Measurements from ENCODE around the gene SLC25A5. TPM values are rescaled to one million over a fixed set of nuclear protein-coding genes. Genes with fewer than 3 reads are reported as not detected.

Gene SLC25A5
- total RNA-seq (100 to 1,000 TPM; 116 to 126 TPM), polyA plus RNA-seq (ENCODE audit: insufficient read length in 2 of 2) (100 to 1,000 TPM; 274 to 275 TPM)
- long read RNA-seq, donor 1, transcript SLC25A5-201 (4 exons, 1,274 nt) = major isoform, 166 of 372 reads
- long read RNA-seq, donor 1, transcript SLC25A5-203 (2 exons, 433 nt) = minor isoform, 103 of 372 reads
- long read RNA-seq, donor 1, partial matches to known transcripts = 99 of 372 reads
- long read RNA-seq, donor 1, other reads (novel, unspliced or antisense) = 0 of 372 reads
- long read RNA-seq, donor 2, transcript SLC25A5-203 (2 exons, 433 nt) = minor isoform, 25 of 134 reads
- long read RNA-seq, donor 2, transcript SLC25A5-201 (4 exons, 1,274 nt) = major isoform, 62 of 134 reads
- long read RNA-seq, donor 2, partial matches to known transcripts = 45 of 134 reads
- long read RNA-seq, donor 2, other reads (novel, unspliced or antisense) = 0 of 134 reads
- long read RNA-seq, donor 3, transcript SLC25A5-201 (4 exons, 1,274 nt) = major isoform, 90 of 181 reads
- long read RNA-seq, donor 3, transcript SLC25A5-203 (2 exons, 433 nt) = minor isoform, 32 of 181 reads
- long read RNA-seq, donor 3, partial matches to known transcripts = 58 of 181 reads
- long read RNA-seq, donor 3, other reads (novel, unspliced or antisense) = 0 of 181 reads
- long read RNA-seq, donor 4, transcript SLC25A5-203 (2 exons, 433 nt) = minor isoform, 85 of 353 reads
- long read RNA-seq, donor 4, transcript SLC25A5-201 (4 exons, 1,274 nt) = major isoform, 137 of 353 reads
- long read RNA-seq, donor 4, partial matches to known transcripts = 124 of 353 reads
- long read RNA-seq, donor 4, other reads (novel, unspliced or antisense) = 7 of 353 reads

DNA sequence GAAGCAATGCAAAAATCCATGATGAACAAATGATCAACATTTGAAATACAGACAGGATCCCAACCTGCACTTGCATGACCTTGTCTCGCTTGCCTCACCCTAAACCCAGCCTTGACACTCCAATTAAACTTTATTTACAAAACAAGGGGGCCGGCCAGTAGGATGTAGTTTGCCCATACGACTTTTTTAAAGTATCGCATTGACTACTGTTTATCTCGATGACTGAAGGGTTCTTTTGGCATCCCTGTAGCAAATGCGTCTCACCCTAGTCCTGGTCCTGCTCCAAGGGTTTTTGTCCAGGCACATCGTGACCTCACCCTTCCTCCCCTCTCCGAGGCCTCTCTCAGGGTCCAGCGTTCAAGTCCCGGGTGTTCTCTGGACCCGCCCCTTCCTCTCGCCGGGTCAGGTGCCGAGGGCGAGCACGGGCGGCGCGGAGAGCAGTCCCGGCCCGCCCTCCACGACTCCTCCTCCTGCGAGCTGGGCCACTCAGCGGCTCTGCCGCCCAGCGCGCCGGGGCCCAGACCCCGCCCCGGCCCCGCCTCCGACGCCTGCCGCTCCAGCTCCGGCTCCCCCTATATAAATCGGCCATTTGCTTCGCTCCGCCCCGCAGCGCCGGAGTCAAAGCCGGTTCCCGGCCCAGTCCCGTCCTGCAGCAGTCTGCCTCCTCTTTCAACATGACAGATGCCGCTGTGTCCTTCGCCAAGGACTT lies at the start of gene SLC25A5:
TSS of gene SLC25A5 (plus strand) at position 603 of the 709 bp plus-strand sequence. CDS start at position 675, 72 bp downstream.
- 34% methylated on average over 46 of the region's 46 CpGs for WGBS (ENCODE audit: insufficient coverage)
- Histone ChIP-seq H3K27me3 (ENCODE audit: control insufficient read depth, insufficient read depth, low read length) (no peaks in the 10 kb centered on the region), H3K27ac (ENCODE audit: low read depth, low read length) (peak within 1 kb of the TSS; percentile 88), H3K36me3 (ENCODE audit: control insufficient read depth, insufficient read depth, low read length) (peaks cover 2% of the 10 kb centered on the region), H3K4me1 (ENCODE audit: control insufficient read depth, insufficient read depth, low read length) (no peaks in the 10 kb centered on the region), H3K4me3 (ENCODE audit: low read depth, low read length) (peak within 1 kb of the TSS; percentile 78), H3K9me3 (ENCODE audit: control insufficient read depth, insufficient read depth, low read length) (no peaks in the 10 kb centered on the region)
- peak in 5 of 6 donors; percentile 15 to 92 (median 64) for DNase-seq (ENCODE audit: low read depth in 4 of 6, low spot score in 6 of 6)

DNA sequence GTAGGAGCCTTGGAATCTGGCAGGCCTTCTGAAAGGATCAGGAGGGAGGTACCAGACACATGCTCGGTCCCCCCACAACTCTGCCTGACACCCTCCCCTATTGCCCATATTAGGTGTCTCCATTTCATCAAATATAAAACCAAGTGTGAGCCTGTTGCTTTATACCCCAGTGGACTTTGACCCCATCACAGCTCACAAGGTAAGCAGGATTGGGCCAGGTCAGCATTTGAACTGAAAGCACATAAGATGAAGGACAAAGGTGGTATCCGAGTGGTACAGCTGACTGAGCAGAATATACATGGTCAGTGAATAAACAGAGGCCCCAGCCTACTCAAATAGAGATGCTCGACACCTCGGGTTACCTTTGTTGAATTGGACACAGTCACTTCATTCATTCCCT lies 49.1 kb upstream of the SLC25A5 start:
- no peak overlapping the region for H3K4me3 ChIP-seq (ENCODE audit: low read depth, low read length)
- H3K4me1 ChIP-seq (ENCODE audit: control insufficient read depth, insufficient read depth, low read length) = no peaks in the 10 kb centered on the region
- no peaks in the 10 kb centered on the region for H3K27me3 ChIP-seq (ENCODE audit: control insufficient read depth, insufficient read depth, low read length)
- H3K27ac ChIP-seq (ENCODE audit: low read depth, low read length) = no peak overlapping the region
- H3K36me3 ChIP-seq (ENCODE audit: control insufficient read depth, insufficient read depth, low read length) = no peaks in the 10 kb centered on the region
- no peaks in the 10 kb centered on the region for H3K9me3 ChIP-seq (ENCODE audit: control insufficient read depth, insufficient read depth, low read length)
- 79% methylated on average over 4 of the region's 4 CpGs for WGBS (ENCODE audit: insufficient coverage)
- DNase-seq (ENCODE audit: low read depth in 4 of 6, low spot score in 6 of 6) = no peak

GRCh38 chrX:119419898-119420297 lies 48.3 kb upstream of the SLC25A5 start:
- H3K27ac ChIP-seq (ENCODE audit: low read depth, low read length) = no peak overlapping the region
- no peaks in the 10 kb centered on the region for H3K36me3 ChIP-seq (ENCODE audit: control insufficient read depth, insufficient read depth, low read length)
- H3K27me3 ChIP-seq (ENCODE audit: control insufficient read depth, insufficient read depth, low read length) = no peaks in the 10 kb centered on the region
- no peak overlapping the region for H3K4me3 ChIP-seq (ENCODE audit: low read depth, low read length)
- WGBS (ENCODE audit: insufficient coverage) = 60% methylated on average over 1 of the region's 2 CpGs
- no peaks in the 10 kb centered on the region for H3K4me1 ChIP-seq (ENCODE audit: control insufficient read depth, insufficient read depth, low read length)
- DNase-seq (ENCODE audit: low read depth in 4 of 6, low spot score in 6 of 6) = no peak
- no peaks in the 10 kb centered on the region for H3K9me3 ChIP-seq (ENCODE audit: control insufficient read depth, insufficient read depth, low read length)

DNA sequence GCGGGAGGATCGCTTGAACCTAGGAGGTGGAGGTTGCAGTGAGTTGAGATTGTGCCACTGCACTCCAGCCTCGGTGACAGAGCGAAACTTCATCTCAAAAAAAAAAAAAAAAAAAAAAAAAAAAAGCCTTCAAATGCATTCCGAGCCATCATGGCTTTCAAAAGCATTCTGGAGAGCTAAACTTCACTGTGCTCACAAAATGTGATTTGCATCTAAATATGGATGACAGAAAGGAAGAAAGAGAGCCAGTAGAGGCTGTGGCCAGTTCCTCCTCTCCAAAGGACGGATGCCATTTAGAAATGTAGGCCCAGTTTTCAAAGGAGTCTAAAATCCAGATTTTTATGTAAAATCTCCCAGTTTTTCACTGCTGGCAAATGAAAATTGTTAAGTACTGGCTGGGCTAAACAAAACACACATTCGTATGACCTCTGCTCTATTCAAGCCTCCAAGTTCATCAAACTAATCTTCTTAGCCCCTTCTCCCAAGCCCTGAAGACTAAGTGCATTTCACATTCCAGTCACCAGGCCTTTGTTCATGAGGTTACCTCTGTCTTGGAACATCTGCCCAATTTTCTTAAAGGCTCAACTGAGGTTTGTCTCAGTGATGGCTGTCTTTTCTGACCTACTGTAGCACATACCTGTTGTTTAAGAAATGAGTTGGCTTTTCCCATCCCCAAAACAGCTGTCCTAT lies 47.1 kb upstream of the SLC25A5 start:
- H3K27ac ChIP-seq (ENCODE audit: low read depth, low read length) = no peak overlapping the region
- H3K9me3 ChIP-seq (ENCODE audit: control insufficient read depth, insufficient read depth, low read length) = no peaks in the 10 kb centered on the region
- no peak overlapping the region for H3K4me3 ChIP-seq (ENCODE audit: low read depth, low read length)
- no peaks in the 10 kb centered on the region for H3K36me3 ChIP-seq (ENCODE audit: control insufficient read depth, insufficient read depth, low read length)
- H3K4me1 ChIP-seq (ENCODE audit: control insufficient read depth, insufficient read depth, low read length) = no peaks in the 10 kb centered on the region
- H3K27me3 ChIP-seq (ENCODE audit: control insufficient read depth, insufficient read depth, low read length) = no peaks in the 10 kb centered on the region
- no peak for DNase-seq (ENCODE audit: low read depth in 4 of 6, low spot score in 6 of 6)
- 67% methylated on average over 1 of the region's 7 CpGs for WGBS (ENCODE audit: insufficient coverage)

DNA sequence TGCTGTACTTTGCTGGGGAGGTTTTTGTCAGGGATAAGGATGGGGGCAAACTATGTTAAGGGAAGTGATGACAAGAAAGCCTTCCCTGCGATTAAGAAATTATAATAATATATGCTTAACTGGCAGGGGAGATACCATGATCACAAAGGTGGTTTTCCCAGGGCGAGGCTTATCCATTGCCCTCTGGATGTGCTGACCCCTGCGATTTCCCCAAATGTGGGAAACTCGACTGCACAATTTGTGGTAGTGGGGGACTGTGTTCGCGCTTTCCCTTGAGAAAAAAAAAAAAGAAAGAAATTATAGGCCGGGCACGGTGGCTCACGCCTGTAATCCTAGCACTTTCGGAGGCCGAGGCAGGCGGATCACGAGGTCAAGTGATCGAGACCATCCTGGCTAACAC lies 44.6 kb upstream of the SLC25A5 start:
- Histone ChIP-seq H3K27ac (ENCODE audit: low read depth, low read length) (no peak overlapping the region), H3K36me3 (ENCODE audit: control insufficient read depth, insufficient read depth, low read length) (no peaks in the 10 kb centered on the region), H3K9me3 (ENCODE audit: control insufficient read depth, insufficient read depth, low read length) (no peaks in the 10 kb centered on the region), H3K27me3 (ENCODE audit: control insufficient read depth, insufficient read depth, low read length) (no peaks in the 10 kb centered on the region), H3K4me1 (ENCODE audit: control insufficient read depth, insufficient read depth, low read length) (peaks cover 7% of the 10 kb centered on the region), H3K4me3 (ENCODE audit: low read depth, low read length) (no peak overlapping the region)
- WGBS (ENCODE audit: insufficient coverage) = 96% methylated on average over 12 of the region's 14 CpGs
- DNase-seq (ENCODE audit: low read depth in 4 of 6, low spot score in 6 of 6) = peak in 1 of 6 donors; percentile 44

- no peaks in the 10 kb centered on the region for H3K9me3 ChIP-seq (ENCODE audit: control insufficient read depth, insufficient read depth, low read length)
- H3K4me3 ChIP-seq (ENCODE audit: low read depth, low read length) = no peak overlapping the region
- no peak overlapping the region for H3K27ac ChIP-seq (ENCODE audit: low read depth, low read length)
- H3K36me3 ChIP-seq (ENCODE audit: control insufficient read depth, insufficient read depth, low read length) = no peaks in the 10 kb centered on the region
- WGBS (ENCODE audit: insufficient coverage) = 44% methylated on average over 4 of the region's 6 CpGs
- H3K27me3 ChIP-seq (ENCODE audit: control insufficient read depth, insufficient read depth, low read length) = no peaks in the 10 kb centered on the region
- H3K4me1 ChIP-seq (ENCODE audit: control insufficient read depth, insufficient read depth, low read length) = peaks cover 7% of the 10 kb centered on the region
- DNase-seq (ENCODE audit: low read depth in 4 of 6, low spot score in 6 of 6) = peak in 1 of 6 donors; percentile 27
These were observed 43.2 kb upstream of the SLC25A5 start for GRCh38 chrX:119424999-119425398.

DNA sequence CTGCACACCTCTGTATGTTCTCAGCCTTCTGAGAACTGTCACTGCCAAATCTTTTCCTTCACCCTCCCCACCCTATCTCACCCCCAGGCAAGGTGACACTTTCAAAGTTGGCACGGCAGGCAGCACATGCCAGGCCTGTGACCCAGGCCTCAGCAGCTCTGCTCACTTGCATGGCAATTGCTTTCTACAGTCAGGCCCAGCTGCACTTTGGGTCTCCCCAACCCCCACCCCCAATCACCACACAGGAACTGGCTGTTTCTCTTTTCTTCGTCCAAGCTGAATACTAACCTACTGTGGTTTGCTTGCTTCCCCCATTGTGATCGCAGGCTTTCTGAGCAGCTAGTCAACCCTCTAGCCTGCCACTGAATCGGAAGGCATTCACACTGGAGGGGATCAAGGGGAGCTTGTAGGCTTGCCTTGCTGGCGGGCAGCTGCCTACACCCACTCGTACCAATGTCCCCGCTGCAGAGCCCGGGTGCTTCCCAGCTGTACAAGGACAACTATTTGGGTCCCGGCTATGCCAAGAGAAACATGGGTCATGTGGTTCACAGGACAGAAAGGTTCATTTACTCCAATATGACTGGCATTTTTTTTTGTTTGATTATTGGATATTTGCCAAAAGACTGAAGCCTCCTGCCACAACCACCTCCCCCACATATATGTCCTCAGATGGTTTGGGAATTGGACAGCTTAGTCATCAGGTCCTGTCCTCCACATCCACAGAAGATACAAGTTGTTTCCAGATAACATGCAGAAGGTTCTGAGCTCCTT lies 41.0 kb upstream of the SLC25A5 start:
- peaks cover 7% of the 10 kb centered on the region for H3K4me1 ChIP-seq (ENCODE audit: control insufficient read depth, insufficient read depth, low read length)
- 51% methylated on average over 8 of the region's 9 CpGs for WGBS (ENCODE audit: insufficient coverage)
- no peak overlapping the region for H3K4me3 ChIP-seq (ENCODE audit: low read depth, low read length)
- no peaks in the 10 kb centered on the region for H3K36me3 ChIP-seq (ENCODE audit: control insufficient read depth, insufficient read depth, low read length)
- H3K27me3 ChIP-seq (ENCODE audit: control insufficient read depth, insufficient read depth, low read length) = no peaks in the 10 kb centered on the region
- H3K9me3 ChIP-seq (ENCODE audit: control insufficient read depth, insufficient read depth, low read length) = no peaks in the 10 kb centered on the region
- peak in 5 of 6 donors; percentile 4 to 63 (median 11) for DNase-seq (ENCODE audit: low read depth in 4 of 6, low spot score in 6 of 6)
- peak overlapping the region; percentile 7 for H3K27ac ChIP-seq (ENCODE audit: low read depth, low read length)

GRCh38 chrX:119427795-119428185 lies 40.5 kb upstream of the SLC25A5 start:
- Histone ChIP-seq H3K27ac (ENCODE audit: low read depth, low read length) (no peak overlapping the region), H3K9me3 (ENCODE audit: control insufficient read depth, insufficient read depth, low read length) (no peaks in the 10 kb centered on the region), H3K4me1 (ENCODE audit: control insufficient read depth, insufficient read depth, low read length) (peaks cover 7% of the 10 kb centered on the region), H3K27me3 (ENCODE audit: control insufficient read depth, insufficient read depth, low read length) (no peaks in the 10 kb centered on the region), H3K36me3 (ENCODE audit: control insufficient read depth, insufficient read depth, low read length) (no peaks in the 10 kb centered on the region), H3K4me3 (ENCODE audit: low read depth, low read length) (no peak overlapping the region)
- no peak for DNase-seq (ENCODE audit: low read depth in 4 of 6, low spot score in 6 of 6)
- WGBS (ENCODE audit: insufficient coverage) = no CpG with 5 or more reads among the region's 4 CpGs

Measured in spinal cord (tissue), 10 donors.